NCI-H1417 (cell line): Measurements from ENCODE around the gene MAGEA12.
"Not testable (repeated sequence)": the region's sequence is repeated elsewhere in the genome, so short reads cannot be mapped to it uniquely, and the experiment has no call there.

ENCODE experiments used
- DNase-seq, 3 experiments: peaks; one replicate each; lab custom pipeline; 2025; lab: John Stamatoyannopoulos, UW

MAGEA12 gene

GRCh38 chrX:152733261-152733975 is at the start of gene MAGEA12, which contains the start of gene CSAG1:
Gene MAGEA12 (plus strand): TSS chrX:152733757. CDS start chrX:152736162, 2,405 bp downstream.
Gene CSAG1 (minus strand): TSS chrX:152733721. CDS start chrX:152732460, 1,261 bp downstream.
- peak in 2 of 3 experiments; percentile 4 to 93 for DNase-seq

- DNase-seq = not testable (repeated sequence)
Observed at GRCh38 chrX:152697952-152698931, 35.3 kb upstream of the MAGEA12 start, which contains the start of gene MAGEA3. Gene MAGEA3 (plus strand): TSS chrX:152698794. CDS start chrX:152700833, 2,039 bp downstream.

GRCh38 chrX:152700390-152700789 is 33.2 kb upstream of the MAGEA12 start:
- not testable (repeated sequence) for DNase-seq

GRCh38 chrX:152706500-152706899 is 27.1 kb upstream of the MAGEA12 start:
- DNase-seq = not testable (repeated sequence)

- DNase-seq = not testable (repeated sequence)
Observed at GRCh38 chrX:152709173-152709572, 24.4 kb upstream of the MAGEA12 start, which contains the start of gene CSAG2. Gene CSAG2 (minus strand): TSS chrX:152709273. CDS start chrX:152709112, 161 bp downstream.

- not testable (repeated sequence) for DNase-seq
Observed at GRCh38 chrX:152713195-152713594, 20.4 kb upstream of the MAGEA12 start.

GRCh38 chrX:152713815-152714787 is 19.5 kb upstream of the MAGEA12 start, which contains the start of gene MAGEA2B:
Gene MAGEA2B (plus strand): TSS chrX:152714628. CDS start chrX:152717107, 2,479 bp downstream.
- DNase-seq = not testable (repeated sequence)

GRCh38 chrX:152725409-152725808 is 8.1 kb upstream of the MAGEA12 start:
- no peak for DNase-seq

GRCh38 chrX:152734143-152734858 is 744 bp downstream of the MAGEA12 start:
- DNase-seq = not testable (repeated sequence)

- no peak for DNase-seq
Observed at GRCh38 chrX:152735101-152735500, 1.5 kb downstream of the MAGEA12 start.

GRCh38 chrX:152735860-152736511 is 2.4 kb downstream of the MAGEA12 start:
- no peak for DNase-seq

GRCh38 chrX:152736528-152736927 is 3.0 kb downstream of the MAGEA12 start:
- DNase-seq = not testable (repeated sequence)

GRCh38 chrX:152738560-152738959 is 5.0 kb downstream of the MAGEA12 start:
- DNase-seq = no peak

GRCh38 chrX:152753686-152754650 is 20.4 kb downstream of the MAGEA12 start, which contains the start of gene MAGEA2:
Gene MAGEA2 (minus strand): TSS chrX:152753842. CDS start chrX:152751363, 2,479 bp downstream.
- DNase-seq = not testable (repeated sequence)

GRCh38 chrX:152754871-152755270 is 21.3 kb downstream of the MAGEA12 start:
- not testable (repeated sequence) for DNase-seq

- not testable (repeated sequence) for DNase-seq
Observed at GRCh38 chrX:152758918-152759317, 25.4 kb downstream of the MAGEA12 start, which contains the start of gene CSAG3. Gene CSAG3 (plus strand): TSS chrX:152759218.

GRCh38 chrX:152759544-152759943 is 26.0 kb downstream of the MAGEA12 start:
- DNase-seq = not testable (repeated sequence)

- DNase-seq = not testable (repeated sequence)
Observed at GRCh38 chrX:152761582-152761981, 28.0 kb downstream of the MAGEA12 start.
